GM12878 (cell line): ENCODE results near the gene ADGRD2. TPM values are rescaled to one million over a fixed set of nuclear protein-coding genes. Genes with fewer than 3 reads are reported as not detected.

ENCODE experiments used
- ATAC-seq: fragments of 200-7000 bp; cut with Tn5 transposase; 3 replicates; pipeline ENCODE4 v1.9.1; 2020; ENCODE audit warnings: mild to moderate bottlenecking, moderate library complexity
- BruUV-seq: library from RNA; stranded (reverse); fragments of 400-500 nt; replicated peaks from 2 replicates; lab custom pipeline; 2021; lab: Mats Ljungman, UMichigan
- CTCF ChIA-PET: fragments of 300-600 bp; sonication (Branson Sonifier 250); formaldehyde crosslinking; extraction: SDS; loops from one replicate; lab custom pipeline; 2021; ENCODE audit warnings: inconsistent platforms; lab: Yijun Ruan, JAX
- POLR2A ChIA-PET: fragments of 350-600 bp; formaldehyde crosslinking; extraction: SDS; loops from one replicate; lab custom pipeline; 2021; ENCODE audit warnings: inconsistent platforms; lab: Charles Lee
- RAD21 ChIA-PET: fragments of 300-600 bp; sonication (Branson Sonifier 250); formaldehyde crosslinking; loops from one replicate; lab custom pipeline; 2023; ENCODE audit warnings: antibody characterized with exemption; ENCODE audit not compliant: unreplicated experiment; lab: Charles Lee
- SMC1A ChIA-PET: fragments of 300-600 bp; sonication (Branson Sonifier 250); formaldehyde crosslinking; loops from one replicate; lab custom pipeline; 2023; ENCODE audit not compliant: unreplicated experiment, uncharacterized antibody; lab: Charles Lee
- DNase-seq: peaks from one replicate; pipeline ENCODE4 v3.0.0-alpha.2; 2011; ENCODE audit warnings: low read depth, low spot score
- FAIRE-seq: peaks from 3 replicates; lab custom pipeline; 2011; peaks lifted over from hg19 to GRCh38; lab: Jason Lieb, UNC
- H2AFZ ChIP-seq: 2 replicates; pipeline ENCODE4 v1.6.0; 2011; ENCODE audit warnings: low read depth, low read length, control low read depth; ENCODE audit not compliant: control insufficient read depth
- H3K27ac ChIP-seq: 2 replicates; pipeline ENCODE4 v1.5.1; 2011; ENCODE audit warnings: control low read depth; ENCODE audit not compliant: control insufficient read depth, insufficient read depth
- H3K27me3 ChIP-seq, 2 experiments: replicated peaks in 1 of 2; 2 replicates each; pipeline versions ENCODE4 v1.6.0 to v1.6.1; 2011; ENCODE audit warnings: low read length in 1 of 2; ENCODE audit not compliant: control insufficient read depth in 2 of 2, insufficient read depth in 2 of 2
- H3K36me3 ChIP-seq, 2 experiments: 2 replicates each; pipeline ENCODE4 v1.5.1; 2011; ENCODE audit warnings: low read length in 1 of 2; ENCODE audit not compliant: control insufficient read depth in 2 of 2, insufficient read depth in 2 of 2
- H3K4me1 ChIP-seq: 2 replicates; pipeline ENCODE4 v1.6.1; 2011; ENCODE audit warnings: mild to moderate bottlenecking, low read length, moderate library complexity, mixed read lengths; ENCODE audit not compliant: control insufficient read depth, insufficient read depth
- H3K4me2 ChIP-seq: 2 replicates; pipeline ENCODE4 v1.6.0; 2011; ENCODE audit warnings: control low read depth; ENCODE audit not compliant: control insufficient read depth, insufficient read depth
- H3K4me3 ChIP-seq: fragments of 200-600 bp; sonication (generic); 2 replicates; pipeline ENCODE4 v1.5.1; 2016
- H3K79me2 ChIP-seq: 2 replicates; pipeline ENCODE4 v1.6.0; 2011; ENCODE audit warnings: low read length; ENCODE audit not compliant: control insufficient read depth, insufficient read depth
- H3K9ac ChIP-seq: 2 replicates; pipeline ENCODE4 v1.8.0; 2011; ENCODE audit warnings: low read length, control low read depth, mixed read lengths; ENCODE audit not compliant: control insufficient read depth, insufficient read depth
- H3K9me3 ChIP-seq: replicated peaks from 3 replicates; pipeline ENCODE4 v1.5.1; 2011; ENCODE audit warnings: mild to moderate bottlenecking, low read length; ENCODE audit not compliant: control insufficient read depth, insufficient read depth
- H4K20me1 ChIP-seq: 2 replicates; pipeline ENCODE4 v1.6.0; 2011; ENCODE audit not compliant: control insufficient read depth, insufficient read depth
- CHD4 ChIP-seq: fragments of 200-600 bp; sonication (generic); IDR thresholded peaks from 2 replicates; pipeline ENCODE4 v1.6.1; 2016; ENCODE audit warnings: mild to moderate bottlenecking
- E4F1 ChIP-seq: fragments of 450-650 bp; IDR thresholded peaks from 2 replicates; pipeline ENCODE4 v1.6.1; 2018; ENCODE audit warnings: borderline replicate concordance, mild to moderate bottlenecking; ENCODE audit not compliant: partially characterized antibody
- JUND ChIP-seq: IDR thresholded peaks from 2 replicates; pipeline ENCODE4 v1.6.1; 2012; ENCODE audit warnings: low read depth, mild to moderate bottlenecking, low read length, improper control_type of control experiment, moderate library complexity
- MEF2A ChIP-seq: IDR thresholded peaks from 2 replicates; pipeline ENCODE4 v1.6.1; 2011; ENCODE audit warnings: low read depth, mild to moderate bottlenecking, low read length, moderate library complexity; ENCODE audit not compliant: insufficient read depth
- MEF2B ChIP-seq: fragments of 450-650 bp; IDR thresholded peaks from 2 replicates; pipeline ENCODE4 v1.6.1; 2018; ENCODE audit warnings: mild to moderate bottlenecking, moderate library complexity; ENCODE audit not compliant: partially characterized antibody, poor library complexity, severe bottlenecking
- STAT3 ChIP-seq: IDR thresholded peaks from 2 replicates; pipeline ENCODE4 v1.6.1; 2011; ENCODE audit warnings: low read depth, low read length, improper control_type of control experiment
- TCF7 ChIP-seq: IDR thresholded peaks from 2 replicates; pipeline ENCODE4 v1.6.1; 2014; ENCODE audit warnings: antibody characterized with exemption, borderline replicate concordance
- ZNF217 ChIP-seq: fragments of 450-650 bp; IDR thresholded peaks from 2 replicates; pipeline ENCODE4 v1.6.1; 2017; ENCODE audit warnings: antibody characterized with exemption, mild to moderate bottlenecking
- WGBS: methylation state at CpG from one replicate; pipeline ENCODE4 v1.1.6; 2016; ENCODE audit warnings: low lambda C conversion rate; ENCODE audit not compliant: insufficient replicate concordance, insufficient coverage; ENCODE audit errors: missing lambda C conversion rate; 5-methylcytosine and 5-hydroxymethylcytosine counted together
- in situ Hi-C: fragments of 300-500 bp; cut with MboI; formaldehyde crosslinking; loops from 9 replicates; pipeline ENCODE4 v1.14.3; 2018; ENCODE audit warnings: mixed read lengths
- intact Hi-C: fragments of 100-400 bp; cut with micrococcal nuclease; formaldehyde crosslinking; loops from one replicate; pipeline ENCODE4 v1.14.2; 2022; ENCODE audit not compliant: unreplicated experiment
- polyA plus RNA-seq, 11 experiments: library from polyadenylated mRNA; depleted of rRNA in 4 of 11; unstranded in 6 of 11; stranded (reverse) in 5 of 11; fragments of >200 nt; fragmentation: Nextera tagmentation in 4 of 11; fragmentation: Illumina TruSeq in 1 of 11; extraction: Ambion mirVana in 4 of 11; extraction: Trizol in 1 of 11; gene quantifications; 1 replicate in 1 of 11; 2 replicates in 10 of 11; pipeline versions ENCODE4 v1.2.1 to v1.2.3, GENCODE V29; 2011 to 2016; ENCODE audit warnings: inconsistent platforms in 2 of 11, missing spikeins in 2 of 11, low read depth in 1 of 11
- total RNA-seq, 4 experiments: library from RNA; depleted of rRNA in 3 of 4; stranded (reverse); fragments of >200 nt in 3 of 4; fragmentation: Illumina TruSeq in 1 of 4; extraction: Trizol in 1 of 4; gene quantifications; 2 replicates each; pipeline versions ENCODE4 v1.2.1 to v1.2.3, GENCODE V29; 2013 to 2021

Gene ADGRD2
- total and polyA plus RNA-seq, 10 of the 15 experiments (the other 5 are each of a cell fraction or from before 2014, with no cell fraction given), result not detected

GRCh38 chr9:124423155-124423554 lies 27.1 kb upstream of the ADGRD2 start:
- no peak overlapping the region for H3K27ac ChIP-seq
- TF ChIP-seq ZNF217 (no peak), CHD4 (no peak), TCF7 (no peak), E4F1 (no peak), MEF2A (no peak), JUND (no peak), STAT3 (no peak), MEF2B (no peak)
- H3K4me2 ChIP-seq, result no peak overlapping the region
- no peaks in the 10 kb centered on the region; the same call in 2 of the 3 replicates for H3K9me3 ChIP-seq
- no peak overlapping the region for H2AFZ ChIP-seq
- H4K20me1 ChIP-seq, result no peaks in the 10 kb centered on the region
- no peaks in the 10 kb centered on the region for H3K27me3 ChIP-seq
- ATAC-seq (no peak), FAIRE-seq (no peak), DNase-seq (no peak)
- ChIA-PET SMC1A (no interaction called here), RAD21 (no interaction called here), POLR2A (no interaction called here), CTCF (no interaction called here)
- in situ Hi-C loops (loop anchor here (5.0 kb wide), 1 partner anchor 114 kb away; no protein-coding TSS in a partner anchor), intact Hi-C loops (no loop called here)
- H3K4me3 ChIP-seq, result no peak overlapping the region
- no peaks in the 10 kb centered on the region for H3K36me3 ChIP-seq
- peaks cover 9% of the 10 kb centered on the region for H3K4me1 ChIP-seq
- no peaks in the 10 kb centered on the region for H3K79me2 ChIP-seq
- BruUV-seq, result no TSS peak
- WGBS, result 46% methylated on average over 5 of the region's 5 CpGs
- H3K9ac ChIP-seq, result no peak overlapping the region
